Epithelial cell of proximal tubule (primary cell): Measurements from ENCODE around the gene ZSCAN1. TPM values are rescaled to one million over a fixed set of nuclear protein-coding genes. Genes with fewer than 3 reads are reported as not detected.

Experiments used
- DNase-seq: peaks from one replicate; pipeline ENCODE4 v3.0.0-alpha.2; 2011; ENCODE audit warnings: low read depth
- H3K4me3 ChIP-seq: 2 replicates; pipeline ENCODE4 v1.5.1; 2011; ENCODE audit warnings: low read depth, mild to moderate bottlenecking, low read length
- CTCF ChIP-seq: conservative IDR thresholded peaks from 2 replicates; pipeline ENCODE4 v1.5.1; 2012; ENCODE audit warnings: low read depth, mild to moderate bottlenecking, low read length
- total RNA-seq: library from RNA; depleted of rRNA; stranded (reverse); fragments of >200 nt; gene quantifications from 2 replicates; pipeline ENCODE4 v1.2.3, GENCODE V29; 2015

Gene ZSCAN1
- total RNA-seq, 1 donor from 2014 or later: 0.69 TPM

- no peak for DNase-seq
- no peak overlapping the region for H3K4me3 ChIP-seq
- TF ChIP-seq CTCF: no peak
These were observed 13.8 kb downstream of the ZSCAN1 start for GRCh38 chr19:58047672-58048071.

- DNase-seq: no peak
- H3K4me3 ChIP-seq: no peak overlapping the region
- no peak for TF ChIP-seq CTCF
These were observed 18.4 kb downstream of the ZSCAN1 start for GRCh38 chr19:58052256-58052655.

- H3K4me3 ChIP-seq: no peak overlapping the region
- no peak for TF ChIP-seq CTCF
- no peak for DNase-seq
These were observed 19.8 kb downstream of the ZSCAN1 start for GRCh38 chr19:58053480-58054156.

GRCh38 chr19:58054901-58055874, 21.4 kb downstream of the ZSCAN1 start:
- DNase-seq: no peak
- H3K4me3 ChIP-seq: peak overlapping the region; percentile 33
- peak; percentile 11 for TF ChIP-seq CTCF

- no peak for TF ChIP-seq CTCF
- DNase-seq: no peak
- H3K4me3 ChIP-seq: no peak overlapping the region
These were observed 22.4 kb downstream of the ZSCAN1 start for GRCh38 chr19:58056261-58056660.

- H3K4me3 ChIP-seq: no peak overlapping the region
- DNase-seq: no peak
- no peak for TF ChIP-seq CTCF
These were observed 23.0 kb downstream of the ZSCAN1 start for GRCh38 chr19:58056861-58057260.
